Effector memory CD8-positive, alpha-beta T cell (primary cell): ENCODE measurements around the gene PRKAB1.

Source experiments
- ATAC-seq: fragments of 150-1000 bp; cut with Tn5 transposase; replicated peaks from 2 replicates; pipeline ENCODE4 v1.10.0; 2021; ENCODE audit warnings: mild to moderate bottlenecking, moderate library complexity
- DNase-seq, 3 experiments: peaks; one replicate each; pipeline ENCODE4 v3.0.0; 2021
- H3K27ac Mint-ChIP-seq, 2 donors: one replicate each; pipeline ENCODE4 v1.8.0; 2022; ENCODE audit warnings: mild to moderate bottlenecking in 2 of 2, mixed read lengths in 2 of 2, moderate library complexity in 2 of 2
- H3K27me3 Mint-ChIP-seq, 2 donors: one replicate each; pipeline ENCODE4 v1.8.0; 2022; ENCODE audit warnings: mixed read lengths in 2 of 2
- H3K36me3 Mint-ChIP-seq: one replicate; pipeline ENCODE4 v1.8.0; 2022; ENCODE audit warnings: mild to moderate bottlenecking, moderate library complexity, mixed read lengths; ENCODE audit not compliant: insufficient read depth
- H3K4me1 Mint-ChIP-seq, 2 donors: one replicate each; pipeline ENCODE4 v1.8.0; 2022; ENCODE audit warnings: low read depth in 2 of 2, mixed read lengths in 2 of 2
- H3K4me3 Mint-ChIP-seq, 2 donors: one replicate each; pipeline ENCODE4 v1.8.0; 2022; ENCODE audit warnings: mild to moderate bottlenecking in 2 of 2, mixed read lengths in 2 of 2, moderate library complexity in 2 of 2
- H3K9me3 Mint-ChIP-seq, 2 donors: one replicate each; pipeline ENCODE4 v1.8.0; 2022; ENCODE audit warnings: mixed read lengths in 2 of 2

PRKAB1 gene

GRCh38 chr12:119668324-119668841, 450 bp downstream of the PRKAB1 start:
- Mint-ChIP-seq H3K9me3 (no peaks in the 10 kb centered on the region), H3K36me3 (peaks cover 40% of the 10 kb centered on the region), H3K4me3 (peak overlapping the region; percentile 87 to 88), H3K4me1 (peaks cover 36 to 50% of the 10 kb centered on the region in 2 donors), H3K27ac (peak overlapping the region; percentile 90 to 92), H3K27me3 (no peaks in the 10 kb centered on the region)
- ATAC-seq (no peak), DNase-seq (peak in 1 of 3 experiments; percentile 5)

- ATAC-seq, result no peak
- H3K27me3 Mint-ChIP-seq, result no peaks in the 10 kb centered on the region
- DNase-seq, result no peak
- H3K4me1 Mint-ChIP-seq, result peaks cover 43 to 50% of the 10 kb centered on the region in 2 donors
- peaks cover 53% of the 10 kb centered on the region for H3K36me3 Mint-ChIP-seq
- peak overlapping the region; percentile 67 to 75 for H3K4me3 Mint-ChIP-seq
- H3K27ac Mint-ChIP-seq, result peak overlapping the region; percentile 82 to 87
- H3K9me3 Mint-ChIP-seq, result no peaks in the 10 kb centered on the region
These were observed 2.0 kb downstream of the PRKAB1 start for GRCh38 chr12:119669744-119670472.

- ATAC-seq (no peak), DNase-seq (no peak)
- Mint-ChIP-seq H3K36me3 (peaks cover 60% of the 10 kb centered on the region), H3K9me3 (no peaks in the 10 kb centered on the region), H3K27me3 (no peaks in the 10 kb centered on the region), H3K4me1 (peaks cover 43 to 47% of the 10 kb centered on the region in 2 donors), H3K27ac (peak overlapping the region; percentile 82 to 87), H3K4me3 (no peak overlapping the region)
These were observed 3.1 kb downstream of the PRKAB1 start for GRCh38 chr12:119671070-119671469.

GRCh38 chr12:119672194-119672593, 4.3 kb downstream of the PRKAB1 start:
- no peaks in the 10 kb centered on the region for H3K9me3 Mint-ChIP-seq
- H3K4me3 Mint-ChIP-seq, result no peak overlapping the region
- DNase-seq, result no peak
- H3K4me1 Mint-ChIP-seq, result peaks cover 38 to 43% of the 10 kb centered on the region in 2 donors
- peak overlapping the region; percentile 82 to 87 for H3K27ac Mint-ChIP-seq
- peaks cover 67% of the 10 kb centered on the region for H3K36me3 Mint-ChIP-seq
- ATAC-seq, result no peak
- no peaks in the 10 kb centered on the region for H3K27me3 Mint-ChIP-seq

GRCh38 chr12:119673634-119674033, 5.7 kb downstream of the PRKAB1 start:
- H3K27ac Mint-ChIP-seq, result peak overlapping the region; percentile 82 to 87
- ATAC-seq (peak; percentile 67), DNase-seq (no peak)
- H3K9me3 Mint-ChIP-seq, result no peaks in the 10 kb centered on the region
- no peaks in the 10 kb centered on the region for H3K27me3 Mint-ChIP-seq
- H3K4me3 Mint-ChIP-seq, result peak overlapping the region in 1 of 2 donors; percentile 41
- H3K36me3 Mint-ChIP-seq, result peaks cover 69% of the 10 kb centered on the region
- H3K4me1 Mint-ChIP-seq, result peaks cover 35% of the 10 kb centered on the region in 2 donors

GRCh38 chr12:119674560-119674959, 6.6 kb downstream of the PRKAB1 start:
- Mint-ChIP-seq H3K4me3 (no peak overlapping the region), H3K27ac (peak overlapping the region in 1 of 2 donors; percentile 87), H3K36me3 (peaks cover 73% of the 10 kb centered on the region), H3K27me3 (no peaks in the 10 kb centered on the region), H3K4me1 (peaks cover 32 to 33% of the 10 kb centered on the region in 2 donors), H3K9me3 (no peaks in the 10 kb centered on the region)
- no peak for ATAC-seq
- DNase-seq, result no peak

- no peak overlapping the region for H3K4me3 Mint-ChIP-seq
- H3K4me1 Mint-ChIP-seq, result peaks cover 21 to 23% of the 10 kb centered on the region in 2 donors
- DNase-seq (no peak), ATAC-seq (no peak)
- peaks cover 81% of the 10 kb centered on the region for H3K36me3 Mint-ChIP-seq
- peak overlapping the region in 1 of 2 donors; percentile 30 for H3K27ac Mint-ChIP-seq
- no peaks in the 10 kb centered on the region for H3K27me3 Mint-ChIP-seq
- no peaks in the 10 kb centered on the region for H3K9me3 Mint-ChIP-seq
These were observed 8.1 kb downstream of the PRKAB1 start for GRCh38 chr12:119676022-119676421.

GRCh38 chr12:119676573-119676972, 8.6 kb downstream of the PRKAB1 start:
- Mint-ChIP-seq H3K9me3 (no peaks in the 10 kb centered on the region), H3K36me3 (peaks cover 81% of the 10 kb centered on the region), H3K4me1 (peaks cover 16 to 19% of the 10 kb centered on the region in 2 donors), H3K27ac (peak overlapping the region in 1 of 2 donors; percentile 30), H3K4me3 (no peak overlapping the region), H3K27me3 (no peaks in the 10 kb centered on the region)
- ATAC-seq (no peak), DNase-seq (no peak)

- no peak overlapping the region for H3K4me3 Mint-ChIP-seq
- DNase-seq (no peak), ATAC-seq (no peak)
- H3K27ac Mint-ChIP-seq, result no peak overlapping the region
- H3K4me1 Mint-ChIP-seq, result peaks cover 7 to 8% of the 10 kb centered on the region in 2 donors
- H3K27me3 Mint-ChIP-seq, result no peaks in the 10 kb centered on the region
- H3K9me3 Mint-ChIP-seq, result no peaks in the 10 kb centered on the region
- H3K36me3 Mint-ChIP-seq, result peaks cover 64% of the 10 kb centered on the region
These were observed 10.5 kb downstream of the PRKAB1 start for GRCh38 chr12:119678459-119678858.

GRCh38 chr12:119679081-119679480, 11.1 kb downstream of the PRKAB1 start:
- Mint-ChIP-seq H3K27me3 (no peaks in the 10 kb centered on the region), H3K36me3 (peaks cover 58% of the 10 kb centered on the region), H3K27ac (peak overlapping the region in 1 of 2 donors; percentile 23), H3K4me3 (no peak overlapping the region), H3K9me3 (no peaks in the 10 kb centered on the region), H3K4me1 (peaks cover 3 to 7% of the 10 kb centered on the region in 2 donors)
- DNase-seq (no peak), ATAC-seq (no peak)

- peaks cover 54% of the 10 kb centered on the region for H3K36me3 Mint-ChIP-seq
- H3K27ac Mint-ChIP-seq, result peak overlapping the region in 1 of 2 donors; percentile 23
- no peaks in the 10 kb centered on the region for H3K27me3 Mint-ChIP-seq
- H3K4me1 Mint-ChIP-seq, result peaks cover 1 to 7% of the 10 kb centered on the region in 2 donors
- DNase-seq (no peak), ATAC-seq (no peak)
- no peaks in the 10 kb centered on the region for H3K9me3 Mint-ChIP-seq
- no peak overlapping the region for H3K4me3 Mint-ChIP-seq
These were observed 11.6 kb downstream of the PRKAB1 start for GRCh38 chr12:119679490-119679889.

GRCh38 chr12:119681111-119681510, 13.2 kb downstream of the PRKAB1 start:
- no peak overlapping the region for H3K27ac Mint-ChIP-seq
- no peak overlapping the region for H3K4me3 Mint-ChIP-seq
- ATAC-seq, result no peak
- H3K36me3 Mint-ChIP-seq, result peaks cover 44% of the 10 kb centered on the region
- H3K4me1 Mint-ChIP-seq, result peaks cover 1 to 7% of the 10 kb centered on the region in 2 donors
- no peak for DNase-seq
- no peaks in the 10 kb centered on the region for H3K9me3 Mint-ChIP-seq
- no peaks in the 10 kb centered on the region for H3K27me3 Mint-ChIP-seq

- Mint-ChIP-seq H3K27ac (peak overlapping the region; percentile 62 to 86), H3K9me3 (no peaks in the 10 kb centered on the region), H3K27me3 (no peaks in the 10 kb centered on the region), H3K36me3 (peaks cover 35% of the 10 kb centered on the region), H3K4me1 (peaks cover 1 to 3% of the 10 kb centered on the region in 2 donors), H3K4me3 (no peak overlapping the region)
- no peak for DNase-seq
- ATAC-seq, result no peak
These were observed 14.1 kb downstream of the PRKAB1 start for GRCh38 chr12:119681728-119682638.
